Measurements from ENCODE around the gene ALG12. TPM values are rescaled to one million over a fixed set of nuclear protein-coding genes. Genes with fewer than 3 reads are reported as not detected.

ALG12 gene
- total RNA-seq, 1 donor from 2014 or later, result 9.9 TPM

GRCh38 chr22:49951986-49952896 is 34.0 kb upstream of the ALG12 start:
- H3K9ac ChIP-seq (ENCODE audit: low read depth in 1 of 3, low read length in 3 of 3), result peak overlapping the region in 1 of 3 donors; percentile 40
- no peak overlapping the region for H3K27ac ChIP-seq (ENCODE audit: low read depth, low read length)

GRCh38 chr22:49951678-49951985 is 33.4 kb upstream of the ALG12 start:
- H3K4me3 ChIP-seq (ENCODE audit: low read length in 3 of 3), result no peak overlapping the region
- no peaks in the 10 kb centered on the region for H3K9me3 ChIP-seq (ENCODE audit: control insufficient read depth in 3 of 3, low read length in 3 of 3)
- no peak overlapping the region for H3K9ac ChIP-seq (ENCODE audit: low read depth in 1 of 3, low read length in 3 of 3)
- H3K27me3 ChIP-seq (ENCODE audit: control insufficient read depth in 3 of 3, insufficient read depth in 3 of 3, low read length in 3 of 3), result no peaks in the 10 kb centered on the region
- no peak overlapping the region for H3K27ac ChIP-seq (ENCODE audit: low read depth, low read length)
- H3K4me1 ChIP-seq (ENCODE audit: control insufficient read depth in 3 of 3, insufficient read depth in 3 of 3, low read length in 3 of 3), result peaks cover 30 to 44% (median 41%) of the 10 kb centered on the region in 3 donors
- no peaks in the 10 kb centered on the region for H3K36me3 ChIP-seq (ENCODE audit: control insufficient read depth in 3 of 3, insufficient read depth in 3 of 3, low read length in 3 of 3)

More at GRCh38 chr22:49951986-49952896, 34.0 kb upstream of the ALG12 start:
- Histone ChIP-seq H3K4me1 (ENCODE audit: control insufficient read depth in 3 of 3, insufficient read depth in 3 of 3, low read length in 3 of 3) (peaks cover 30 to 48% (median 44%) of the 10 kb centered on the region in 3 donors), H3K27me3 (ENCODE audit: control insufficient read depth in 3 of 3, insufficient read depth in 3 of 3, low read length in 3 of 3) (no peaks in the 10 kb centered on the region), H3K9me3 (ENCODE audit: control insufficient read depth in 3 of 3, low read length in 3 of 3) (no peaks in the 10 kb centered on the region), H3K36me3 (ENCODE audit: control insufficient read depth in 3 of 3, insufficient read depth in 3 of 3, low read length in 3 of 3) (no peaks in the 10 kb centered on the region), H3K4me3 (ENCODE audit: low read length in 3 of 3) (no peak overlapping the region)

GRCh38 chr22:49951000-49951677 is 32.9 kb upstream of the ALG12 start:
- Histone ChIP-seq H3K4me1 (ENCODE audit: control insufficient read depth in 3 of 3, insufficient read depth in 3 of 3, low read length in 3 of 3) (peaks cover 30 to 39% (median 38%) of the 10 kb centered on the region in 3 donors), H3K9ac (ENCODE audit: low read depth in 1 of 3, low read length in 3 of 3) (no peak overlapping the region), H3K36me3 (ENCODE audit: control insufficient read depth in 3 of 3, insufficient read depth in 3 of 3, low read length in 3 of 3) (no peaks in the 10 kb centered on the region), H3K27me3 (ENCODE audit: control insufficient read depth in 3 of 3, insufficient read depth in 3 of 3, low read length in 3 of 3) (no peaks in the 10 kb centered on the region), H3K9me3 (ENCODE audit: control insufficient read depth in 3 of 3, low read length in 3 of 3) (no peaks in the 10 kb centered on the region), H3K4me3 (ENCODE audit: low read length in 3 of 3) (no peak overlapping the region), H3K27ac (ENCODE audit: low read depth, low read length) (no peak overlapping the region)

DNA sequence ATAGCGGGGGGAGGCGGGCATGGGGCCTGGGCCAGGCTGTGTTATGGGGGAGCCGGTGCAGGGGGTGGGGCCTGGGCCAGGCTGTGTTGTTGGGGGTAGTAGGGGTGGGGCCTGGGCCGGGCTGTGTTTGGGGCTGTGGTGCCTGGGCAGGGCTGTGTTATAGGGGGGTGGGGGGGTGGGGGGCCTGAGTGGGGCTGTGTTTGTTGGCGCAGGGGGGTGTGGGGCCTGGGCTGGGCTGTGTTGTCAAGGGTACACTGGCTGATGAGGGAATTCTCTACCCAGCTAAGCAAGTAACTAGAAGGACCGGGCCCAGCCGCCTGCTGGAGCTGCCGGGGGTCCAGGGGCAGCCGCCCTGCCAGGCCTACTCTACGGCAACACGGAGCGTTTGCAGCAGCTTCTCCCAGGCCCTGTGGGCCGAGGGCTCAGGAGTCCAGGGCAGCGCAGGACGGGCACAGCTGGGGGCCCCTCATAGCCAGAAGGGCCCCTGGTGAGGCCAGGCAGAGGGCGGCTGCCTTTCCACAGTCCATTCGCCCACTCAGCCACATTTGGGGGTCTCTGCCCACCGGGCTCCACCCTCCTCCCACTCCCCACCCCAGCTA is 32.3 kb upstream of the ALG12 start:
- Histone ChIP-seq H3K27ac (ENCODE audit: low read depth, low read length) (no peak overlapping the region), H3K4me3 (ENCODE audit: low read length in 3 of 3) (no peak overlapping the region), H3K4me1 (ENCODE audit: control insufficient read depth in 3 of 3, insufficient read depth in 3 of 3, low read length in 3 of 3) (peaks cover 25 to 35% (median 33%) of the 10 kb centered on the region in 3 donors), H3K36me3 (ENCODE audit: control insufficient read depth in 3 of 3, insufficient read depth in 3 of 3, low read length in 3 of 3) (no peaks in the 10 kb centered on the region), H3K9me3 (ENCODE audit: control insufficient read depth in 3 of 3, low read length in 3 of 3) (no peaks in the 10 kb centered on the region), H3K9ac (ENCODE audit: low read depth in 1 of 3, low read length in 3 of 3) (no peak overlapping the region), H3K27me3 (ENCODE audit: control insufficient read depth in 3 of 3, insufficient read depth in 3 of 3, low read length in 3 of 3) (no peaks in the 10 kb centered on the region)

GRCh38 chr22:49949914-49950292 is 31.7 kb upstream of the ALG12 start:
- Histone ChIP-seq H3K4me3 (ENCODE audit: low read length in 3 of 3) (no peak overlapping the region), H3K9me3 (ENCODE audit: control insufficient read depth in 3 of 3, low read length in 3 of 3) (no peaks in the 10 kb centered on the region), H3K27ac (ENCODE audit: low read depth, low read length) (no peak overlapping the region), H3K36me3 (ENCODE audit: control insufficient read depth in 3 of 3, insufficient read depth in 3 of 3, low read length in 3 of 3) (no peaks in the 10 kb centered on the region), H3K9ac (ENCODE audit: low read depth in 1 of 3, low read length in 3 of 3) (no peak overlapping the region), H3K4me1 (ENCODE audit: control insufficient read depth in 3 of 3, insufficient read depth in 3 of 3, low read length in 3 of 3) (peaks cover 19 to 29% (median 28%) of the 10 kb centered on the region in 3 donors), H3K27me3 (ENCODE audit: control insufficient read depth in 3 of 3, insufficient read depth in 3 of 3, low read length in 3 of 3) (no peaks in the 10 kb centered on the region)

DNA sequence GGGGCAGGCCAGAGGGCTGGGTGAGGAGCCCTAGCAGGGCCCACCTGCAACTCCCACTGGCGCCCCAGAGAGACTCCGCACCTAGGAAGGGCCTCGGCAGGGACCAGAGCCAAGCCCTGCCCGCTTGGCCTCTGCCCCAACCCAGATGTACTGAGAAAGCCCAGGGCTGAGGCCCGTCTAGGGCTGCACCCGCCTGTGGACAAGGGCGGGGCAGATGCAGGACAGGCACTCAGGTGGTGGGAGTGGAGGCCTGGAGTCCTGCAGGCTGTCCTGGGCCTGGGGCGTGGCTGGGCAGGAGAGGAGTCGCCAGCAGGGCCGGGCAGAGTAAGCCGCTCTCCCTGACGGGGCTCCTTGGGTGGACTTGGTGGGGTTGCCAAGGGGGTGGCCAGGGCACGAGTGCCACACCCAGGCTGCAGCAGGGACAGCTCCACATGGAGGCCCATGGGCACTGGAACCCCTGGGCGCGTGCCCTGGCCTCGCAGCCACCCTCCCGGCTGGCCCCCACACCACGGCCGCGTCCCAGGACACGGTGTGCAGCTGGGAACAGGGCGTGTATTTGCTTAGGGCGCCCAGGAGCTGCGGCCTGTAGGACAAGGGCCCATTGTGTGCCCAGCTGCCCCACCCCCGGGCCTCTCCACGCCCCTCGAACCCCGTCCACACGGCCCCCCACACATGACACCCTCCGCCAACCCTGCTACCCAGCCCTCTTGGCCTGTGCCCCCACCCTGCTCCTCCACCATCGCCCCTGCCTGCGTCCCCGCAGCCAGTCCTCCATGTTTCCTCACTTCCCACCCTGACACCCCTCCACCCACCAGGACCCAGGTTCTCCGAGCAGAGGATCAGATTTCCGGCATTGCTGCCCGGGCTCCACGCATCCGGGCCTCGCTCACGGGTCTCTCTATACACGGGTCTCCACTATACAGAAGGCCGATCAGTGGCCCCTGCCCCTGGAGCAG is 31.0 kb upstream of the ALG12 start:
- H3K27ac ChIP-seq (ENCODE audit: low read depth, low read length), result no peak overlapping the region
- no peak overlapping the region for H3K9ac ChIP-seq (ENCODE audit: low read depth in 1 of 3, low read length in 3 of 3)
- no peaks in the 10 kb centered on the region for H3K9me3 ChIP-seq (ENCODE audit: control insufficient read depth in 3 of 3, low read length in 3 of 3)
- no peak overlapping the region for H3K4me3 ChIP-seq (ENCODE audit: low read length in 3 of 3)
- H3K36me3 ChIP-seq (ENCODE audit: control insufficient read depth in 3 of 3, insufficient read depth in 3 of 3, low read length in 3 of 3), result no peaks in the 10 kb centered on the region
- H3K27me3 ChIP-seq (ENCODE audit: control insufficient read depth in 3 of 3, insufficient read depth in 3 of 3, low read length in 3 of 3), result no peaks in the 10 kb centered on the region
- H3K4me1 ChIP-seq (ENCODE audit: control insufficient read depth in 3 of 3, insufficient read depth in 3 of 3, low read length in 3 of 3), result peaks cover 12 to 23% (median 22%) of the 10 kb centered on the region in 3 donors

DNA sequence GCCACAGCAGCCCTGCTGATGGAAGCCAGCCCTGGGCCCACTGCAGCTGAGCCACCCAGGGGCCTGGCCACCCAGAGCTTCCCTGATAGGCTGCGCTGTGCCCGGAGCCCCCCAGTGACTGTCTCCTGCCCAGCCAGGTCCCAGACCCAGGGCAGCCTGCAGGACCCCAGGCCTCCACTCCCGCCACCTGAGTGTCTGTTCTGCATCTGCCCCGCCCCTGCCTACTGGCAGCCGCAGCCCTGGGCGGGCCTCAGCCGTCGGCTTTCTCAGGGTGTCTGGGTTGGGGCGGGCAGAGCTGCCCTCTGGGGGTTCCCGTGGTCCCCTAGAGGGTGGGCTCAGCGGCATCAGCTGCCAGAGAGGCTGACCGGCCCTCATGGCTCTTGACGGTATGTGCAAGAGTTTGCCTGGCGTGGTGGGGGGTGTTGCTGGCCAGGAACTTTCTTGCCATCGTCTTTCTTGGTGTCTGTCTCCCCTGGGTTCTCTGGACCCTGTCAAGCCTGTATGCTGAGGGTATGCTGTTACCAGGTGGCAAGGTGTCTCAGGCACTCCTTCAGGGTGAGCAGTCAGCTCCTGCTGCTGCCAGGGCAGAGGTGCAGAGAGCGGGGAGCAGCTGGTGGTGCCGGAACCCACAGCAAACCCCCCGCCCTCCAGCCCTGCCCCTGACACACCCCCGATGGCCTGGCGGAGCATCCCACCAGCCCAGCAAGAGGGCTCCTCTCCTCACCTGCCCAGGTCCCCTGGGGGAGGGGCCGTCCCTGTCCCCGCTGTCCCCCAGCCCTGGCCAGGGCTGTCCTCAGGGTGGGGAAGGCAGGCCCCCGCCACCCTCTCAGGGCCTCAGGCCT is 30.1 kb upstream of the ALG12 start:
- Histone ChIP-seq H3K9me3 (ENCODE audit: control insufficient read depth in 3 of 3, low read length in 3 of 3) (no peaks in the 10 kb centered on the region), H3K27me3 (ENCODE audit: control insufficient read depth in 3 of 3, insufficient read depth in 3 of 3, low read length in 3 of 3) (no peaks in the 10 kb centered on the region), H3K27ac (ENCODE audit: low read depth, low read length) (no peak overlapping the region), H3K36me3 (ENCODE audit: control insufficient read depth in 3 of 3, insufficient read depth in 3 of 3, low read length in 3 of 3) (no peaks in the 10 kb centered on the region), H3K4me1 (ENCODE audit: control insufficient read depth in 3 of 3, insufficient read depth in 3 of 3, low read length in 3 of 3) (peaks cover 3 to 15% (median 13%) of the 10 kb centered on the region in 3 donors), H3K9ac (ENCODE audit: low read depth in 1 of 3, low read length in 3 of 3) (no peak overlapping the region), H3K4me3 (ENCODE audit: low read length in 3 of 3) (no peak overlapping the region)

GRCh38 chr22:49947296-49947622 is 29.0 kb upstream of the ALG12 start:
- H3K9ac ChIP-seq (ENCODE audit: low read depth in 1 of 3, low read length in 3 of 3), result no peak overlapping the region
- H3K4me1 ChIP-seq (ENCODE audit: control insufficient read depth in 3 of 3, insufficient read depth in 3 of 3, low read length in 3 of 3), result peaks cover 0 to 5% (median 4%) of the 10 kb centered on the region in 3 donors
- H3K27ac ChIP-seq (ENCODE audit: low read depth, low read length), result no peak overlapping the region
- H3K9me3 ChIP-seq (ENCODE audit: control insufficient read depth in 3 of 3, low read length in 3 of 3), result no peaks in the 10 kb centered on the region
- no peak overlapping the region for H3K4me3 ChIP-seq (ENCODE audit: low read length in 3 of 3)
- no peaks in the 10 kb centered on the region for H3K36me3 ChIP-seq (ENCODE audit: control insufficient read depth in 3 of 3, insufficient read depth in 3 of 3, low read length in 3 of 3)
- no peaks in the 10 kb centered on the region for H3K27me3 ChIP-seq (ENCODE audit: control insufficient read depth in 3 of 3, insufficient read depth in 3 of 3, low read length in 3 of 3)
